ENCODE data around the gene FAM13A. TPM values are rescaled to one million over a fixed set of nuclear protein-coding genes. Genes with fewer than 3 reads are reported as not detected.

Gene FAM13A
- total RNA-seq, 4 donors from 2014 or later, result 17.7 to 80.3 (median 46.2) TPM

GRCh38 chr4:88791274-88791673 lies 265.7 kb downstream of the FAM13A start:
- Histone ChIP-seq H3K4me1 (no peaks in the 10 kb centered on the region), H3K9me3 (no peaks in the 10 kb centered on the region), H3K36me3 (no peaks in the 10 kb centered on the region), H3K27me3 (no peaks in the 10 kb centered on the region), H3K4me3 (no peak overlapping the region), H3K27ac (no peak overlapping the region)
- DNase-seq, result no peak
- TF ChIP-seq CTCF (IDR thresholded peaks at IDR 0.05) (no peak), POLR2A (IDR thresholded peaks at IDR 0.05) (no peak)
- intact Hi-C loops (cut with DNase I; ENCODE audit: low total_unique reads), result no loop called here

GRCh38 chr4:88788895-88789294 lies 268.1 kb downstream of the FAM13A start:
- no peaks in the 10 kb centered on the region for H3K9me3 ChIP-seq
- no peak overlapping the region for H3K27ac ChIP-seq
- no peak overlapping the region for H3K4me3 ChIP-seq
- no peak for DNase-seq
- H3K4me1 ChIP-seq, result no peaks in the 10 kb centered on the region
- intact Hi-C loops (cut with DNase I; ENCODE audit: low total_unique reads), result no loop called here
- no peak for TF ChIP-seq CTCF (IDR thresholded peaks at IDR 0.05)
- no peak for TF ChIP-seq POLR2A (IDR thresholded peaks at IDR 0.05)
- H3K27me3 ChIP-seq, result no peaks in the 10 kb centered on the region
- no peaks in the 10 kb centered on the region for H3K36me3 ChIP-seq

GRCh38 chr4:88788424-88788823 lies 268.6 kb downstream of the FAM13A start:
- Histone ChIP-seq H3K27me3 (no peaks in the 10 kb centered on the region), H3K4me1 (no peaks in the 10 kb centered on the region), H3K27ac (no peak overlapping the region), H3K9me3 (no peaks in the 10 kb centered on the region), H3K4me3 (no peak overlapping the region), H3K36me3 (no peaks in the 10 kb centered on the region)
- DNase-seq, result no peak
- TF ChIP-seq POLR2A (IDR thresholded peaks at IDR 0.05), result no peak
- no peak for TF ChIP-seq CTCF (IDR thresholded peaks at IDR 0.05)
- intact Hi-C loops (cut with DNase I; ENCODE audit: low total_unique reads), result no loop called here

GRCh38 chr4:88786011-88786410 lies 271.0 kb downstream of the FAM13A start:
- Histone ChIP-seq H3K4me1 (no peaks in the 10 kb centered on the region), H3K27me3 (no peaks in the 10 kb centered on the region), H3K36me3 (no peaks in the 10 kb centered on the region), H3K9me3 (no peaks in the 10 kb centered on the region), H3K27ac (no peak overlapping the region), H3K4me3 (no peak overlapping the region)
- intact Hi-C loops (cut with DNase I; ENCODE audit: low total_unique reads), result no loop called here
- TF ChIP-seq POLR2A (IDR thresholded peaks at IDR 0.05), result no peak
- DNase-seq, result no peak

GRCh38 chr4:88780389-88780788 lies 276.6 kb downstream of the FAM13A start:
- no peaks in the 10 kb centered on the region for H3K4me1 ChIP-seq
- no peak overlapping the region for H3K4me3 ChIP-seq
- no peak overlapping the region for H3K27ac ChIP-seq
- no peak for TF ChIP-seq CTCF (IDR thresholded peaks at IDR 0.05)
- TF ChIP-seq POLR2A (IDR thresholded peaks at IDR 0.05), result no peak
- no peaks in the 10 kb centered on the region for H3K36me3 ChIP-seq
- no peak for DNase-seq
- intact Hi-C loops (cut with DNase I; ENCODE audit: low total_unique reads), result no loop called here
- no peaks in the 10 kb centered on the region for H3K27me3 ChIP-seq
- H3K9me3 ChIP-seq, result no peaks in the 10 kb centered on the region

- Histone ChIP-seq H3K36me3 (no peaks in the 10 kb centered on the region), H3K27me3 (no peaks in the 10 kb centered on the region), H3K9me3 (no peaks in the 10 kb centered on the region), H3K4me1 (no peaks in the 10 kb centered on the region), H3K4me3 (no peak overlapping the region), H3K27ac (no peak overlapping the region)
- DNase-seq, result no peak
- TF ChIP-seq CTCF (IDR thresholded peaks at IDR 0.05), result no peak
- TF ChIP-seq POLR2A (IDR thresholded peaks at IDR 0.05), result no peak
- intact Hi-C loops (cut with DNase I; ENCODE audit: low total_unique reads), result no loop called here
Observed at GRCh38 chr4:88779431-88779830, 277.6 kb downstream of the FAM13A start.

Data from uterus (tissue), 4 donors.